ENCODE measurements around the gene FBXO39.
"Not testable (repeated sequence)": the region's sequence is repeated elsewhere in the genome, so short reads cannot be mapped to it uniquely, and the experiment has no call there.

Gene FBXO39

DNA sequence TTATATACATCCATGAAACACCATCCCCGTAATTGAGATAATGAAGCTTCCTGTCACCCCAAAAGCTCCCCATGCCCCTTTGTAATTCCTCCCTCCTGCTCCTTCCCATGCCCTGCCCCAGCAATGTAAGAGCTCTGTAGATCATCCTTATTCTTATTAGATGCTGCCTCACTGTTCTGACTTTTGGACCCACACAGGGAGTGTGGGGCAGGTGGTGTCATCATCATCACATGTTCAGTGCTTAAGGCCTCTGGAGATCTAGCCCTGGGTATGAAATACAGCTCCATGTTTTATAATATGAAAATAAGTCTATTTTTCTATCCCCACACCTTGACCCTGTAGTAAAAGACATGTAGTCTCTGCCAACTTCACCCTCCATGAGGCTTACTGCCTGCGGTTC lies 18.3 kb upstream of the FBXO39 start:
- H3K27me3 ChIP-seq (ENCODE audit: insufficient read depth, low read length): no peaks in the 10 kb centered on the region
- peaks cover under 1% of the 10 kb centered on the region; the same call in 1 of the 2 replicates for H3K4me1 ChIP-seq (ENCODE audit: insufficient read depth, low read length)
- H3K9me3 ChIP-seq (ENCODE audit: insufficient read depth, low read depth, low read length): no peaks in the 10 kb centered on the region
- no peak overlapping the region for H3K27ac ChIP-seq (ENCODE audit: low read length)
- no peak overlapping the region for H3K4me3 ChIP-seq (ENCODE audit: low read length)
- H3K9ac ChIP-seq (ENCODE audit: low read depth, low read length): no peak overlapping the region
- no peaks in the 10 kb centered on the region for H3K36me3 ChIP-seq (ENCODE audit: insufficient read depth, low read depth, low read length)

DNA sequence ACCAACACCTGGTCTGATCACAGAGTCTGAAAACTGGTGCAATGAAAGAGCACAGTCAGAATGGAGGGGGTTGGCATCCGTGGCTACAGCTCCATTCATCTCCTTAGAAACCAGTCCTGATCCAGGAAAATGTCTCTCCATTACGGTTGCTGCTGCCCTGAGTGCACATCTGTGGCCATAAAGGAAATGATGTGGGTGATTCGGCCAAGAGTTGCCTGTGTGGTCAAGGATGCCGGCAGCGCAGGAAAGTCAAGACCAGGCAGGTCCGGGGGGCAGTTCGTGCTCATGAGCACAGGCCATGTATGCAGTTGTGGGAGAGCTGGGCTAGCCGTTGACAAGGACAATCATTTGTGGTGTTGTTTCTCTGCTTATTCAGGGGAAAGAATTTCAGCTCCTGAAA lies 14.2 kb upstream of the FBXO39 start:
- no peaks in the 10 kb centered on the region for H3K4me1 ChIP-seq (ENCODE audit: insufficient read depth, low read length)
- H3K4me3 ChIP-seq (ENCODE audit: low read length): no peak overlapping the region
- H3K9ac ChIP-seq (ENCODE audit: low read depth, low read length): no peak overlapping the region
- no peak overlapping the region for H3K27ac ChIP-seq (ENCODE audit: low read length)
- H3K9me3 ChIP-seq (ENCODE audit: insufficient read depth, low read depth, low read length): no peaks in the 10 kb centered on the region
- H3K27me3 ChIP-seq (ENCODE audit: insufficient read depth, low read length): no peaks in the 10 kb centered on the region
- no peaks in the 10 kb centered on the region for H3K36me3 ChIP-seq (ENCODE audit: insufficient read depth, low read depth, low read length)

DNA sequence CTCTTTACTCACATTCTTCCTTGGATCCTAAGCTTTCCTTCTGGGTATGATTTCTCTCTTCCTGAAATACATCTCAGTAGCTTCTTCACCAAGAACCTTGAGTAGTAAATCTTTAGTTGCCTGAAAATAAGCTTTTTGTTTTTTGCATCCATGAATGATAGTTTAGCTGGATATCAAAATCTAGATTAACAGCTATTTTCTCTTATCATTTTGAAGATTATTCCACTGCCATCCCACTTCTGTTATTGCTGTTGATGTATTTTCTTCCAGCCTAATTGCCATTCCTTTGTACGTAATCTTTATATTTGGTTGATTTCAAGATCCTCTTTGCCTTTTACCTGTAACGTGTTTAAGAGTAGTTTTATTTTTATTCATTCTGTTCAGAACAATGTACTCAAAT lies 7.6 kb upstream of the FBXO39 start:
- Histone ChIP-seq H3K36me3 (ENCODE audit: insufficient read depth, low read depth, low read length) (no peaks in the 10 kb centered on the region), H3K4me3 (ENCODE audit: low read length) (no peak overlapping the region), H3K27ac (ENCODE audit: low read length) (no peak overlapping the region), H3K9ac (ENCODE audit: low read depth, low read length) (no peak overlapping the region), H3K27me3 (ENCODE audit: insufficient read depth, low read length) (peaks cover 15% of the 10 kb centered on the region; the same call in 1 of the 2 replicates), H3K4me1 (ENCODE audit: insufficient read depth, low read length) (no peaks in the 10 kb centered on the region), H3K9me3 (ENCODE audit: insufficient read depth, low read depth, low read length) (peaks cover 11% of the 10 kb centered on the region; the same call in 1 of the 2 replicates)

DNA sequence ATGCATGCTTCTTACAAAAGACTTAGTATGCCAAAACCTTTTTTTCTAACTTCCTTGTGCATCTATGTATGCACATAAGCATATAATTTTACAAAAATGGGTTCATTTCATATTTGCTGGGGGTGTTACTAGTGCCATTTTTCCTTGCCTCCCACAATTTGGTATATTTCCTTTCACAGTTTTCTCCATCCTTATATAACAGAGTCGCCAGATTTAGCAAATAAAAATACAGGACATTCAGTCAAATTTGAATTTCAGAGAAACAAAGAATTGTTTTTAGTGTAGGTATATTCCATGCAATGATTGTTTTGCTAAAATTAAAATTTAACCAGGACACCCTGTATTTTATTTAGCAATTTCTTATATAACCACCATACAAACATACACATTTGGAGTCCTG lies 4.0 kb upstream of the FBXO39 start:
- H3K27me3 ChIP-seq (ENCODE audit: insufficient read depth, low read length): peaks cover 44% of the 10 kb centered on the region

GRCh38 chr17:6774906-6775305 lies 1.1 kb upstream of the FBXO39 start:
- H3K4me1 ChIP-seq (ENCODE audit: insufficient read depth, low read length); H3K9me3 ChIP-seq (ENCODE audit: insufficient read depth, low read depth, low read length); H3K27ac ChIP-seq (ENCODE audit: low read length); H3K36me3 ChIP-seq (ENCODE audit: insufficient read depth, low read depth, low read length); H3K4me3 ChIP-seq (ENCODE audit: low read length); H3K9ac ChIP-seq (ENCODE audit: low read depth, low read length): not testable (repeated sequence)
- H3K27me3 ChIP-seq (ENCODE audit: insufficient read depth, low read length): peaks cover 72% of the 10 kb centered on the region

More for the DNA sequence above, 4.0 kb upstream of the FBXO39 start:
- H3K9ac ChIP-seq (ENCODE audit: low read depth, low read length): no peak overlapping the region
- no peaks in the 10 kb centered on the region for H3K4me1 ChIP-seq (ENCODE audit: insufficient read depth, low read length)
- H3K4me3 ChIP-seq (ENCODE audit: low read length): no peak overlapping the region
- no peak overlapping the region for H3K27ac ChIP-seq (ENCODE audit: low read length)
- H3K36me3 ChIP-seq (ENCODE audit: insufficient read depth, low read depth, low read length): no peaks in the 10 kb centered on the region
- peaks cover 11% of the 10 kb centered on the region; the same call in 1 of the 2 replicates for H3K9me3 ChIP-seq (ENCODE audit: insufficient read depth, low read depth, low read length)

GRCh38 chr17:6779411-6779810 lies 3.4 kb downstream of the FBXO39 start:
- H3K36me3 ChIP-seq (ENCODE audit: insufficient read depth, low read depth, low read length): no peaks in the 10 kb centered on the region
- H3K9ac ChIP-seq (ENCODE audit: low read depth, low read length): no peak overlapping the region
- no peaks in the 10 kb centered on the region for H3K9me3 ChIP-seq (ENCODE audit: insufficient read depth, low read depth, low read length)
- no peak overlapping the region for H3K27ac ChIP-seq (ENCODE audit: low read length)
- peaks cover 55% of the 10 kb centered on the region for H3K27me3 ChIP-seq (ENCODE audit: insufficient read depth, low read length)
- no peaks in the 10 kb centered on the region for H3K4me1 ChIP-seq (ENCODE audit: insufficient read depth, low read length)
- H3K4me3 ChIP-seq (ENCODE audit: low read length): no peak overlapping the region

- no peaks in the 10 kb centered on the region for H3K4me1 ChIP-seq (ENCODE audit: insufficient read depth, low read length)
- no peaks in the 10 kb centered on the region; the same call in 1 of the 2 replicates for H3K9me3 ChIP-seq (ENCODE audit: insufficient read depth, low read depth, low read length)
- H3K27me3 ChIP-seq (ENCODE audit: insufficient read depth, low read length): peaks cover 49% of the 10 kb centered on the region
- H3K27ac ChIP-seq (ENCODE audit: low read length): no peak overlapping the region
- H3K9ac ChIP-seq (ENCODE audit: low read depth, low read length): no peak overlapping the region
- H3K36me3 ChIP-seq (ENCODE audit: insufficient read depth, low read depth, low read length): no peaks in the 10 kb centered on the region
- no peak overlapping the region for H3K4me3 ChIP-seq (ENCODE audit: low read length)
These were observed 4.0 kb downstream of the FBXO39 start for GRCh38 chr17:6780001-6780400.

- Histone ChIP-seq H3K4me1 (ENCODE audit: insufficient read depth, low read length) (no peaks in the 10 kb centered on the region), H3K27ac (ENCODE audit: low read length) (no peak overlapping the region), H3K9ac (ENCODE audit: low read depth, low read length) (no peak overlapping the region), H3K36me3 (ENCODE audit: insufficient read depth, low read depth, low read length) (no peaks in the 10 kb centered on the region), H3K27me3 (ENCODE audit: insufficient read depth, low read length) (peaks cover 40% of the 10 kb centered on the region), H3K4me3 (ENCODE audit: low read length) (no peak overlapping the region), H3K9me3 (ENCODE audit: insufficient read depth, low read depth, low read length) (no peaks in the 10 kb centered on the region; the same call in 1 of the 2 replicates)
These were observed 4.9 kb downstream of the FBXO39 start for GRCh38 chr17:6780886-6781285.

GRCh38 chr17:6782244-6782643 lies 6.2 kb downstream of the FBXO39 start:
- H3K36me3 ChIP-seq (ENCODE audit: insufficient read depth, low read depth, low read length): no peaks in the 10 kb centered on the region
- no peak overlapping the region for H3K9ac ChIP-seq (ENCODE audit: low read depth, low read length)
- H3K9me3 ChIP-seq (ENCODE audit: insufficient read depth, low read depth, low read length): no peaks in the 10 kb centered on the region; the same call in 1 of the 2 replicates
- no peak overlapping the region for H3K27ac ChIP-seq (ENCODE audit: low read length)
- H3K4me1 ChIP-seq (ENCODE audit: insufficient read depth, low read length): no peaks in the 10 kb centered on the region
- H3K27me3 ChIP-seq (ENCODE audit: insufficient read depth, low read length): peaks cover 26% of the 10 kb centered on the region
- H3K4me3 ChIP-seq (ENCODE audit: low read length): no peak overlapping the region

- Histone ChIP-seq H3K36me3 (ENCODE audit: insufficient read depth, low read depth, low read length) (no peaks in the 10 kb centered on the region), H3K27ac (ENCODE audit: low read length) (no peak overlapping the region), H3K4me3 (ENCODE audit: low read length) (no peak overlapping the region), H3K9ac (ENCODE audit: low read depth, low read length) (no peak overlapping the region), H3K27me3 (ENCODE audit: insufficient read depth, low read length) (no peaks in the 10 kb centered on the region; the same call in 1 of the 2 replicates), H3K4me1 (ENCODE audit: insufficient read depth, low read length) (no peaks in the 10 kb centered on the region), H3K9me3 (ENCODE audit: insufficient read depth, low read depth, low read length) (no peaks in the 10 kb centered on the region; the same call in 1 of the 2 replicates)
These were observed 10.6 kb downstream of the FBXO39 start for GRCh38 chr17:6786618-6787017.

GRCh38 chr17:6787081-6787693 lies 11.2 kb downstream of the FBXO39 start:
- Histone ChIP-seq H3K9me3 (ENCODE audit: insufficient read depth, low read depth, low read length) (no peaks in the 10 kb centered on the region; the same call in 1 of the 2 replicates), H3K4me1 (ENCODE audit: insufficient read depth, low read length) (no peaks in the 10 kb centered on the region), H3K27ac (ENCODE audit: low read length) (no peak overlapping the region), H3K9ac (ENCODE audit: low read depth, low read length) (no peak overlapping the region), H3K36me3 (ENCODE audit: insufficient read depth, low read depth, low read length) (no peaks in the 10 kb centered on the region), H3K4me3 (ENCODE audit: low read length) (no peak overlapping the region), H3K27me3 (ENCODE audit: insufficient read depth, low read length) (no peaks in the 10 kb centered on the region; the same call in 1 of the 2 replicates)

DNA sequence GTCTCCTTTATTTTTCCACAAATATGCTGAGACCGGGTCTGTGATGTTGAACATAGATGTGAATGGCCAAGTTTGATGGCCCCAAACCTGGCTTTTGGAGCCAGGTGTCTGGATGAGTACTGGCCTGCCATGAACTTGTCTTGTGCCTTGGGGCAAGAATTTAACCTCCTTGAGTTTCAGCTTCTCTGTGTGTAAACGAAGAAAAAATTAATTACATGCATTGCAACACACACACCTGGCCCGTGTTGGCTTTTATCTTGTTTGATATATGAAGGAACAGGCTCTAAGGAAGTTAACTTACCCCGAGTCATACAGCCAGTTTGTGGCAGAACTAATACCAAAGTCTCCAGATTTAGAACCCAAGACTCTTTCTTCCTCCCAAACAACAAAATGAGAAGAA lies 13.1 kb downstream of the FBXO39 start:
- H3K9me3 ChIP-seq (ENCODE audit: insufficient read depth, low read depth, low read length): no peaks in the 10 kb centered on the region; the same call in 1 of the 2 replicates
- no peak overlapping the region for H3K9ac ChIP-seq (ENCODE audit: low read depth, low read length)
- no peaks in the 10 kb centered on the region for H3K4me1 ChIP-seq (ENCODE audit: insufficient read depth, low read length)
- no peaks in the 10 kb centered on the region; the same call in 1 of the 2 replicates for H3K27me3 ChIP-seq (ENCODE audit: insufficient read depth, low read length)
- H3K36me3 ChIP-seq (ENCODE audit: insufficient read depth, low read depth, low read length): no peaks in the 10 kb centered on the region
- H3K27ac ChIP-seq (ENCODE audit: low read length): no peak overlapping the region
- no peak overlapping the region for H3K4me3 ChIP-seq (ENCODE audit: low read length)
